HepG2 (cell line): ENCODE results near the gene KLF15. TPM values are rescaled to one million over a fixed set of nuclear protein-coding genes. Genes with fewer than 3 reads are reported as not detected.

Source experiments
- ATAC-seq: fragments of 200-7000 bp; cut with Tn5 transposase; 3 replicates; pipeline ENCODE4 v1.9.1; 2020; ENCODE audit warnings: mild to moderate bottlenecking, moderate library complexity
- BruUV-seq: library from RNA; stranded (reverse); fragments of 400-500 nt; replicated peaks from 2 replicates; lab custom pipeline; 2021; lab: Mats Ljungman, UMichigan
- CTCF ChIA-PET: fragments of 300-600 bp; formaldehyde crosslinking; extraction: SDS; loops from one replicate; lab custom pipeline; 2021; ENCODE audit warnings: low total read pairs, inconsistent platforms, low intra/inter-chr PET ratio; lab: Yijun Ruan, JAX
- POLR2A ChIA-PET: fragments of 350-600 bp; sonication (Branson Sonifier 250); formaldehyde crosslinking; loops from one replicate; lab custom pipeline; 2020; ENCODE audit warnings: antibody characterized with exemption, inconsistent platforms; lab: Yijun Ruan, JAX
- DNase-seq: peaks from one replicate; pipeline ENCODE4 v3.0.0-alpha.2; 2015; ENCODE audit warnings: low spot score
- FAIRE-seq: peaks from 3 replicates; lab custom pipeline; 2011; peaks lifted over from hg19 to GRCh38; lab: Jason Lieb, UNC
- H2AFZ ChIP-seq: one replicate; pipeline ENCODE4 v1.6.1; 2011; ENCODE audit warnings: low read length, inconsistent platforms
- H3K27ac ChIP-seq: fragments of 300-600 bp; 3 replicates; pipeline ENCODE4 v1.8.0; 2011; ENCODE audit warnings: mixed run types, mild to moderate bottlenecking, mixed read lengths, low read length, inconsistent platforms; ENCODE audit not compliant: insufficient read depth; ENCODE audit errors: extremely low read length
- H3K27me3 ChIP-seq, 2 experiments: fragments of 200-600 bp in 1 of 2; 2 replicates in 1 of 2; 3 replicates in 1 of 2; pipeline versions ENCODE4 v1.6.0 to v1.8.0; 2011; ENCODE audit warnings: low read length in 2 of 2, mild to moderate bottlenecking in 2 of 2, moderate library complexity in 2 of 2, inconsistent platforms in 1 of 2; ENCODE audit not compliant: insufficient read depth in 2 of 2, control insufficient read depth in 1 of 2
- H3K36me3 ChIP-seq, 2 experiments: fragments of 200-600 bp in 1 of 2; replicated peaks in 1 of 2; 2 replicates in 1 of 2; 3 replicates in 1 of 2; pipeline versions ENCODE4 v1.5.1 to v1.8.0; 2011; ENCODE audit warnings: low read length in 2 of 2, inconsistent platforms in 1 of 2; ENCODE audit not compliant: insufficient read depth in 2 of 2, control insufficient read depth in 1 of 2
- H3K4me1 ChIP-seq: 2 replicates; pipeline ENCODE4 v1.5.1; 2012; ENCODE audit warnings: low read length, inconsistent platforms; ENCODE audit not compliant: insufficient read depth
- H3K4me2 ChIP-seq: 2 replicates; pipeline ENCODE4 v1.6.0; 2011; ENCODE audit warnings: low read depth, low read length, inconsistent platforms
- H3K4me3 ChIP-seq, 3 experiments: fragments of 200-600 bp in 1 of 3; sonication (generic), shearing (Covaris generic) in 1 of 3; replicated peaks in 1 of 3; 2 replicates each; pipeline ENCODE4 v1.5.1; 2011 to 2016; ENCODE audit warnings: low read length in 3 of 3, inconsistent platforms in 2 of 3, low read depth in 2 of 3, mild to moderate bottlenecking in 2 of 3, control low read depth in 1 of 3, mixed read lengths in 1 of 3; ENCODE audit not compliant: insufficient read depth in 1 of 3
- H3K79me2 ChIP-seq: one replicate; pipeline ENCODE4 v1.6.1; 2011; ENCODE audit warnings: low read length, inconsistent platforms; ENCODE audit not compliant: insufficient read depth
- H3K9ac ChIP-seq: 2 replicates; pipeline ENCODE4 v1.6.0; 2011; ENCODE audit warnings: mild to moderate bottlenecking, low read depth, low read length, inconsistent platforms; ENCODE audit not compliant: insufficient read depth
- H3K9me3 ChIP-seq: 2 replicates; pipeline ENCODE4 v1.5.1; 2012; ENCODE audit warnings: mild to moderate bottlenecking, low read length
- H4K20me1 ChIP-seq: 2 replicates; pipeline ENCODE4 v1.6.0; 2011; ENCODE audit warnings: inconsistent platforms, mild to moderate bottlenecking, low read length, moderate library complexity; ENCODE audit not compliant: insufficient read depth
- ATF2 ChIP-seq: sonication (generic); formaldehyde crosslinking; IDR thresholded peaks from 2 replicates; pipeline ENCODE4 v1.4.0; 2020; ENCODE audit warnings: missing genetic modification reagents
- DDIT3 ChIP-seq: sonication (generic); formaldehyde crosslinking; IDR thresholded peaks from 2 replicates; pipeline ENCODE4 v1.4.0; 2020; ENCODE audit warnings: mild to moderate bottlenecking, missing genetic modification reagents
- FUBP1 ChIP-seq: sonication (generic); formaldehyde crosslinking; IDR thresholded peaks from 2 replicates; pipeline ENCODE4 v1.5.1; 2020; ENCODE audit warnings: missing genetic modification reagents, mild to moderate bottlenecking, borderline replicate concordance
- KDM6A ChIP-seq: IDR thresholded peaks from 2 replicates; pipeline ENCODE4 v1.6.1; 2016; ENCODE audit warnings: low read depth
- KLF13 ChIP-seq: sonication (generic); formaldehyde crosslinking; IDR thresholded peaks from 2 replicates; pipeline ENCODE4 v1.4.0; 2020; ENCODE audit warnings: mild to moderate bottlenecking, missing genetic modification reagents
- MLXIP ChIP-seq: sonication (generic); formaldehyde crosslinking; IDR thresholded peaks from 2 replicates; pipeline ENCODE4 v1.9.0; 2021; ENCODE audit warnings: missing genetic modification reagents, borderline replicate concordance
- NFE2L1 ChIP-seq: sonication (generic); formaldehyde crosslinking; IDR thresholded peaks from 2 replicates; pipeline ENCODE4 v1.4.0; 2020; ENCODE audit warnings: missing genetic modification reagents, mild to moderate bottlenecking, borderline replicate concordance
- ZNF20 ChIP-seq: sonication (generic); formaldehyde crosslinking; IDR thresholded peaks from 2 replicates; pipeline ENCODE4 v1.4.0; 2020; ENCODE audit warnings: mild to moderate bottlenecking, moderate library complexity, missing genetic modification reagents
- ZNF3 ChIP-seq: IDR thresholded peaks from 2 replicates; pipeline ENCODE4 v1.7.0; 2017; ENCODE audit warnings: inconsistent platforms
- ZNF558 ChIP-seq: sonication (generic); formaldehyde crosslinking; IDR thresholded peaks from 2 replicates; pipeline ENCODE4 v1.9.0; 2022; ENCODE audit warnings: mild to moderate bottlenecking, missing genetic modification reagents, borderline replicate concordance
- ZNF570 ChIP-seq: sonication (generic); formaldehyde crosslinking; IDR thresholded peaks from 2 replicates; pipeline ENCODE4 v1.4.0; 2020; ENCODE audit warnings: mild to moderate bottlenecking, missing genetic modification reagents, borderline replicate concordance
- ZNF776 ChIP-seq: sonication (generic); formaldehyde crosslinking; IDR thresholded peaks from 2 replicates; pipeline ENCODE4 v1.4.0; 2020; ENCODE audit warnings: mild to moderate bottlenecking, missing genetic modification reagents
- ZSCAN20 ChIP-seq: sonication (generic); formaldehyde crosslinking; IDR thresholded peaks from 2 replicates; pipeline ENCODE4 v1.4.0; 2020; ENCODE audit warnings: missing genetic modification reagents, mild to moderate bottlenecking, borderline replicate concordance
- WGBS: methylation state at CpG from one replicate; pipeline ENCODE4 v1.1.6; 2017; ENCODE audit warnings: low lambda C conversion rate; 5-methylcytosine and 5-hydroxymethylcytosine counted together
- in situ Hi-C: cut with HindIII; loops from 2 replicates; pipeline ENCODE4 v1.10.0; 2017; ENCODE audit warnings: low pct_unique_long_range_greater_than_20kb; ENCODE audit not compliant: extremely low pct_ligation_motif_present
- intact Hi-C: fragments of 100-400 bp; cut with micrococcal nuclease; formaldehyde crosslinking; loops from one replicate; pipeline ENCODE4 v1.10.0; 2022; ENCODE audit not compliant: unreplicated experiment
- polyA plus RNA-seq, 8 experiments: library from polyadenylated mRNA; depleted of rRNA in 3 of 8; stranded (reverse) in 7 of 8; unstranded in 1 of 8; fragments of >200 nt; fragmentation: Illumina TruSeq in 4 of 8; extraction: Trizol in 4 of 8; gene quantifications; 2 replicates each; pipeline versions ENCODE4 v1.2.1 to v1.2.3, GENCODE V29; 2011 to 2016; ENCODE audit warnings: low read depth in 4 of 8, missing spikeins in 1 of 8, mixed read lengths in 1 of 8; ENCODE audit not compliant: insufficient read depth in 1 of 8
- total RNA-seq, 5 experiments: library from RNA; depleted of rRNA; stranded (reverse); fragments of >200 nt; fragmentation: Illumina TruSeq; extraction: Trizol; gene quantifications; 2 replicates each; pipeline ENCODE4 v1.2.3, GENCODE V29; 2016; ENCODE audit warnings: low read depth in 1 of 5

KLF15 gene
- total and polyA plus RNA-seq, 2 of the 13 experiments (the other 11 are each of a cell fraction or from before 2014, with no cell fraction given), result 7.1 to 7.8 TPM

DNA sequence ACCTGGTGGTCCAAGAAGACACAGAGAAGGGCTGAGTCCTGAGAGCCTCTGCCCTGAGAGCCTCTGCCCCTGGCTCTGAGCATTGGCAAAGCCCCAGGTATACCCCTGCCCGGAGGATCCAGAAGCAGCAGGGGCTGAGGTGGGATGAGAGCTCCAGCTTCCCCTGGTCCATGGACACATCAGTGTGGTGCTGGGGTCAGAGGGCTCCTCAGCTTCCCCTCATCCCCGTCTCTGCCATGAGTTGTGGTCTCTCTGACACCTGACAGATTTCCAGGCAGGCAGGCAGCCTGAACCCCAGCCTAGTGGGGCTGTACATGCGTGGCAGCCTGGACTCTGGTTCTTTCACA is 3.5 kb upstream of the KLF15 start (continued):
- no peak for TF ChIP-seq ZNF570 (CRISPR knock-in tag)
- TF ChIP-seq MLXIP (CRISPR knock-in tag), result no peak
- TF ChIP-seq KLF13, result no peak
- no peak for TF ChIP-seq ZNF776

- WGBS, result 0% methylated on average over 1 of the region's 3 CpGs
- H3K4me2 ChIP-seq, result no peak overlapping the region
- ATAC-seq (no peak), FAIRE-seq (no peak), DNase-seq (no peak)
- no peak overlapping the region for H2AFZ ChIP-seq
- peaks cover 8 to 36% of the 10 kb centered on the region in 2 experiments; a peak in 4 of 5 replicates for H3K27me3 ChIP-seq
- H3K27ac ChIP-seq, result no peak overlapping the region
- no peak overlapping the region for H3K9ac ChIP-seq
- H3K36me3 ChIP-seq, result no peaks in the 10 kb centered on the region
- ChIA-PET CTCF (no interaction called here), POLR2A (no interaction called here)
- in situ Hi-C loops (loop anchor here (25.0 kb wide), 1 partner anchor 223 kb away; no protein-coding TSS in a partner anchor), intact Hi-C loops (no loop called here)
- peaks cover 21% of the 10 kb centered on the region for H3K4me1 ChIP-seq
- BruUV-seq, result no TSS peak
- no peak for TF ChIP-seq ATF2
- no peak for TF ChIP-seq FUBP1
- no peak for TF ChIP-seq NFE2L1
- TF ChIP-seq KDM6A (CRISPR knock-in tag), result no peak
- no peak for TF ChIP-seq ZSCAN20 (CRISPR knock-in tag)
- no peak for TF ChIP-seq ZNF558 (CRISPR knock-in tag)
- TF ChIP-seq ZNF3 (CRISPR knock-in tag), result no peak
- no peak for TF ChIP-seq ZNF20 (CRISPR knock-in tag)
- no peak for TF ChIP-seq DDIT3 (CRISPR knock-in tag)
- no peaks in the 10 kb centered on the region for H4K20me1 ChIP-seq
- H3K79me2 ChIP-seq, result no peaks in the 10 kb centered on the region
- no peaks in the 10 kb centered on the region for H3K9me3 ChIP-seq
- no peak overlapping the region for H3K4me3 ChIP-seq
Observed at GRCh38 chr3:126360046-126360713, 3.0 kb upstream of the KLF15 start.
